CD4-positive, alpha-beta T cell treated with Interleukin-2 at 100 ng/mL for 4 hours (primary cell): ENCODE measurements around the gene SCYL1.
"Not testable (repeated sequence)": the region's sequence is repeated elsewhere in the genome, so short reads cannot be mapped to it uniquely, and the experiment has no call there.

Source experiments
- DNase-seq: peaks from one replicate; pipeline ENCODE4 v3.0.0-alpha.2; 2020; ENCODE audit warnings: low spot score

The SCYL1 gene

GRCh38 chr11:65506290-65506771 lies 18.6 kb upstream of the SCYL1 start:
- no peak for DNase-seq

DNA sequence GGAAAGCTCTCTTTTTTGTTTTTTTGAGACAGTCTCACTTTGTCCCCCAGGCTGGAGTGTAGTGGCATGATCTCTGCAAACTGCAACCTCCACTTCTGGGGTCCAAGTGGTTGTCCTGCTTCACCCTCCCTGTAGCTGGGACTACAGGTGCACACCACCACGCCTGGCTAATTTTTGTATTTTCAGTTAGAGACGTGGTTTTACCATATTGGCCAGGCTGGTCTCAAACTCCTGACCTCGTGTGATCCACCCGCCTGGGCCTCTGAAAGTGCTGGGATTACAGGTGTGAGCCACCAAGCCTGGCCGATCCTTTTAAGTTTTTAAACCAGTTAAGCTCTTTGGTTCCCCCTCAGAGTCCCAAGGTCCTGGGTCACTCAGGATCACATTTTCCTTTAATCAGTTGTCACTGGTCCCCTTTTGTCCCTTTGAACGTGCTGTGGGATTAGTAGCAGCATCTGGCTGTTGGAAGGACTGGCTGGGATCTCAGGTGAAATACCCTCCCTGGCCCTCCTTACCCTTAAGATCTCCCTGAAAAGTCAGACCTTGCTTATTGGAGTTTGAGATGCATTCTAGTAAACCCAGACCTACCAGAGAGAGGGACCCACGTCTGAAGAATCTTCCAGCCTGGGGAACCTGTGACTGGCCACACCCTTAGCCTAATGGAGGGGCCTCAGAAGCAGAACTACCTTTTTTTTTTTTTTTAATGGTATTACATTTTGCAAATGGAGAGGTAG lies 17.9 kb upstream of the SCYL1 start:
- peak; percentile 34 for DNase-seq

GRCh38 chr11:65512311-65512710 lies 12.6 kb upstream of the SCYL1 start:
- not testable (repeated sequence) for DNase-seq

DNA sequence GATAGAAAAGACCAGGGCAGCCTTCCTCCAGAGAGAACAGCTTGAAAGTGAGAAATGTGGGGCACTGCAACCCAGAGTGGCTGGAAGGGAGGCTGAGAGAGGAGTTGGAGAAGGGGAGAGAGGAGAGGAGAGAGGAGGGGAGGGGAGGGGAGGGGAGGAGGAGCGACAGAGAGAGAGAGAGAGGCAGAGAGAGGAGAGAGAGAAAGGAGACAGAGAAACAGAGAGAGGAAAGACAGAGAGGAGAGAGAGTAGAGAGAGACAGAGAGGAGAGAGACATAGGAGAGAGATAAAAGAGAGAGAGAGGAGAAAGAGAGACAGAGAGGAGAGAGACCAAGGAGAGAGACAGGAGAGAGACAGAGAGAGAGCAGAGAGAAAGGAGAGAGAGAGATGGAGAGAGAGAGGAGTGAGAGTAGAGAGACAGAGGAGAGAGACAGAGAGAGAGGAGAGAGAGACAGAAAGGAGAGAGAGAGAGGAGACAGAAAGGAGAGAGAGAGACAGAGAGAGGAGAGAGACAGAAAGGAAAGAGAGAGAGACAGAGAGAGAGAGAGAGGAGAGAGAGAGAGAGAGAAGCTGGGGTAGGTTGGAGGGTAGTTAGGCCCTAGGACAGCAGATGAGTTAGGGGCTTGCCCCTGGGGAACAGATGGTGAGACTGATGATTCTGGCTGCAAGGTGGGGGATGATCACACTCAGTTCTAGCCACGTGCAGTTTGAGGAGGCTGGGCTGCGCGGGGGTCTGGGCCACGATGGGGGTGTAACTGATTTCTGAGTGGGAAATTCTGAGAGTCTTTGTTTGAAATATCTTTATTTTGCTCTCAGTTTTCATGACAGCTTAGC lies 8.5 kb upstream of the SCYL1 start:
- no peak for DNase-seq

DNA sequence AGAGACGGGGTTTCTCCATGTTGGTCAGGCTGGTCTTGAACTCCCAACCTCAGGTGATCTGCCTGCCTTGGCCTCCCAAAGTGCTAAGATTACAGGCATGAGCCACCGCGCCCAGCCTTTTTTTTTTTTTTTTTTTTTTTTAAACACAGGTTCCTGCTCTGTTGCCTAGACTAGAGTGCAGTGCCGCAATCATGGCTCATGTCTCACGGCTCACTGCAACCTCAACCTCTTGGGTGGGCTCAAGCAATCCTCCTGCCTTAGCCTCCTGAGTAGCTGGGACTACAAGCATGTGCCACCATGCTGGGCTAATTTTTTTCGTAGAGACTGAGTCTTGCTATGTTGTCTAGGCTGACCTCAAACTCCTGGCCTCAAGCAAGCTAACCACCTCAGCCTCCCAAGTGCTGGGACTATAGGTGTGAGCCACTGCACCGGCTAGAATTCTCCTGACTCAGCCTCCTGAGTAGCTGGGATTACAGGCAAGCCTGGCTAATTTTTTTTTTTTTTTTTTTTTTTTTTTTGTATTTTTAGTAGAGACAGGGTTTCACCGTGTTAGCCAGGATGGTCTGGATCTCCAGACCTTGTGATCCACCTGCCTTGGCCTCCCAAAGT lies 5.8 kb upstream of the SCYL1 start:
- DNase-seq, result not testable (repeated sequence)

DNA sequence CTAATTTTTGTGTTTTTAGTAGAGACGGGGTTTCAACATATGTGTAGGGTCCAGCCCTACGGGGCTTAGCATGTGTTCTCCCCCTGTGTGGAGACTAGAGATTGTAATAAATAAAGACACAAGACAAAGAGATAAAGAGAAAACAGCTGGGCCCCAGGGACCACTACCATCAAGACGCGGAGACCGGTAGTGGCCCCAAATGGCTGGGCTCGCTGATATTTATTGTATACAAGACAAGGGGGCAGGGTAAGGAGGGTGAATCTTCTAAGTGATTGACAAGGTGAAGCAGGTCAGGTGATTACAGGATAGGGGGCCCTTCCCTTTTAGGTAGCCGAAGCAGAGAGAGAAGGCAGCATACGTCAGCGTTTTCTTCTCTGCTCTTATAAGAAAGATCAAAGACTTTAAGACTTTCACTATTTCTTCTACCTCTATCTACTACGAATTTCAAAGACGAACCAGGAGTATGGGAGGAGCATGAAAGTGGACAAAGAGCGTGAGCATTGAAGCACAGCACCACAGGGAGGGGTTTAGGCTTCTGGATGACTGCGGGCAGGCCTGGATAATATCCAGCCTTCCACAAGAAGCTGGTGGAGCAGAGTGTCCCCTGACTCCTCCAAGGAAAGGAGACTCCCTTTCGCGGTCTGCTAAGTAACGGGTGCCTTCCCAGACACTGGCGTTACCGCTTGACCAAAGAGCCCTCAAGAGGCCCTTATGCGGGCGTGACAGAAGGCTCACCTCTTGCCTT lies 2.9 kb upstream of the SCYL1 start:
- not testable (repeated sequence) for DNase-seq

DNA sequence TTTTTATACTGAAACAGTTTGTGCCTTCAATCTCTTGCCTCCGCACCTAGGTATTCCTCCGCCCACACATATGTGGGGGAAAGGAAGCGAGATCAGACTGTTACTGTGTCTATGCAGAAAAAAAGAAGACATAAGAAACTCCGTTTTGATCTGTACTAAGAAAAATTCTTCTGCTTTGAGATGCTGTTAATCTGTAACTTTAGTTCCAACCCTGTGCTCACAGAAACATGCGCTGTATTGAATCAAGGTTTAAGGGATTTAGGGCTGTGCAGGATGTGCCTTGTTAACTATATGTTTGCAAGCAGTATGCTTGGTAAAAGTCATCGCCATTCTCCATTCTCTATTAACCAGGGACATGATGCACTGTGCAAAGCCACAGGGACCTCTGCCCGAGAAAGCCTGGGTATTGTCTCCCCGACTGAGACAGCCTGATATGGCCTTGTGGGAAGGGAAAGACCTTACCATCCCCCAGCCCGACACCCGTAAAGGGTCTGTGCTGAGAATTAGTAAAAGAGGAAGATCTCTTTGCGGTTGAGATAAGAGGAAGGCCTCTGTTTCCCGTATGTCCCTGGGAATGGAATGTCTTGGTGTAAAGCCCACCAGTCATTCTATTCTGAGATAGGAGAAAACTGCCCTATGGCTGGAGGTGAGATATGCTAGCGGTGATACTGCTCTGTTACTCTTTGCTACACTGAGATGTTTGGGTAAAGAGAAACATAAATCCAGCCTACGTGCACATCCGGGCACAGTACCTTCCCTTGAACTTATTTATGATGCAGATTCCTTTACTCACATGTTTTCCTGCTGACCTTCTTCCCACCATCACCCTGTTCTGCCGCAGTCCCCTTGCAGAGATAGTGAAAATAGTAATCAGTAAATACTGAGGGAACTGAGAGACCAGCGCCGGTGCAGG lies 1.9 kb upstream of the SCYL1 start:
- peak; percentile 44 for DNase-seq

DNA sequence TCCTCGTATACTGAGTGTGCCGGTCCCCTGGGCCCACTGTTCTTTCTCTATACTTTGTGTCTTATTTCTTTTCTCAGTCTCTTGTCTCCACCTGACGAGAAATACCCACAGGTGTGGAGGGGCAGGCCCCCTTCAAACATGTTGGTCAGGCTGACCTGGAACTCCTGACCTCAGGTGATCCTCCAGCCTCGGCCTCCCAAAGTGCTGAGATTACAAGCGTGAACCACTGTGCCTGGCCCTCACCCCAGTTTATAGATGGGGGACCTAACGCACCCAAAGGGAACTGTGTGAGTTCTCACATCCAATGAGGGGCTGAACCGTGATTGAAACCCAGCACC lies 1.3 kb upstream of the SCYL1 start:
- not testable (repeated sequence) for DNase-seq

DNA sequence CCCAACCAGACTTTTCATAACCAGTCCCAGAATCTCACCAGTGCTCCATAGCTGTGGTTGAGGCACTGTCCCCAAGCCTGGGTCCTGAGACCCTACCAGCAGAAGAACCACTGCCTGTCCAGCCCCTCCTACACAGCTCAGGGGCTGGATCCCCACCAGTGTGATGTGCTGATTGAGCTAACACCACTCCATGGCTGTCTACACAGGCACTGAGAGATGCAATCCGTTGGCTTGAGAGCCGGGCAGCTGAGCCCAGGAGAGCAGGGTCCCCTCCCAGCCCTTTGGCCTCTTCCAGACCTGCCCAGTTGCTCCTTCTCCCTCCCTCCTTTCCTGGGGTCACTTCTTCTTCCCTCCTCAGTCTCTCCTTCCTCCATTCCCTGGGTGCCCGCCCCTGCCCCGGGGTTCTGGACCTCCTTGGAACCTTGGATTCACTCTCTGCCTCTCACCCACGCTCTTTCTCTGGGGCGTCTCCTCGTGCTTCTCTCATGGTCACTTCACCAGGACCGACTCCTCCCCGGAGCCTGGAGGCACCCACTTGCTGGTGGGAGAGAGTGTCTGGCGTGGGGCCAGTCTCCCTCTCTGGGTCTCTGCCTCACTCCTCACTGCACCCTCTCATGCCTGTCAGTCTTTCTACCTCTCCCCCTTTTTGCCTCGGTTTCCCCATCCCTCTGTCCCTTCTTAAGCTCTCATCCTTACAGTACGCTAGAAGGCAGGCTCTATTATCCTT lies 706 bp upstream of the SCYL1 start:
- DNase-seq, result no peak

GRCh38 chr11:65525546-65526480 lies 930 bp downstream of the SCYL1 start:
- DNase-seq, result no peak

DNA sequence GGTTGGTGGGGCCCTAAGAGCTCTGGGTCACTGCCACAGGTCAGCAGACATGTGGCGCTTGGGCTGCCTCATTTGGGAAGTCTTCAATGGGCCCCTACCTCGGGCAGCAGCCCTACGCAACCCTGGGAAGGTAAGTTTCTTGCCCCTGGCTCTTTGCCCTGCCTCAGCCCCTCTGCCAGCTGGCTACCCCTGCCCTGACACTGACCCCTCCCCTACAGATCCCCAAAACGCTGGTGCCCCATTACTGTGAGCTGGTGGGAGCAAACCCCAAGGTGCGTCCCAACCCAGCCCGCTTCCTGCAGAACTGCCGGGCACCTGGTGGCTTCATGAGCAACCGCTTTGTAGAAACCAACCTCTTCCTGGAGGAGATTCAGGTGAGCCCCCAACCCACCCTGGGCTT lies 1.9 kb downstream of the SCYL1 start:
- DNase-seq, result no peak

DNA sequence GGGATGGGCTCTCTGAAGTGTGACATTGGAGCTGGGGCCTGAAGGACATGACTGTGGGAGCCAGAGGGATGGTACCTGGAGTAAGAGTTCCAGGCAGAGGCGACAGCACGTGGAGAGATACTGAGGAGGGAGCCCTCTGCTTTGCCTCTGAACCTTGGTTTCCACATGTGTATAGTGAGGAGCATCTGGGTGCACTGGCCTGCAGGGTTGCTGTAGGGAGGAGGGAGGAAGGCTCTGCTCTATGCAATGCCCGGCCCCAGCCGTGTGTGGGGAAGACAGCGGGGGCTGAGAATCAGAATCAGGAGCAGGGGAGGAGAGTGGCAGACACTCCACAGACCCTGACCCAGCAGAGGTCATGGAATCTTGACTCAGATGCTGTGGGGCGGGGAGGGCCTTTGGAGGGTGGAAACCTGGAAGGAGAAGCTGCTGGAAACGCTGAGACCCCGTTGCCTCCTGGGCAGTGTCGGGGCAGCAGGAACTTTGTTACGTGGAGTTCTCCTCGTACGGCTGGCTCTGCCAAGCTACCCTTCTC lies 4.0 kb downstream of the SCYL1 start:
- no peak for DNase-seq

DNA sequence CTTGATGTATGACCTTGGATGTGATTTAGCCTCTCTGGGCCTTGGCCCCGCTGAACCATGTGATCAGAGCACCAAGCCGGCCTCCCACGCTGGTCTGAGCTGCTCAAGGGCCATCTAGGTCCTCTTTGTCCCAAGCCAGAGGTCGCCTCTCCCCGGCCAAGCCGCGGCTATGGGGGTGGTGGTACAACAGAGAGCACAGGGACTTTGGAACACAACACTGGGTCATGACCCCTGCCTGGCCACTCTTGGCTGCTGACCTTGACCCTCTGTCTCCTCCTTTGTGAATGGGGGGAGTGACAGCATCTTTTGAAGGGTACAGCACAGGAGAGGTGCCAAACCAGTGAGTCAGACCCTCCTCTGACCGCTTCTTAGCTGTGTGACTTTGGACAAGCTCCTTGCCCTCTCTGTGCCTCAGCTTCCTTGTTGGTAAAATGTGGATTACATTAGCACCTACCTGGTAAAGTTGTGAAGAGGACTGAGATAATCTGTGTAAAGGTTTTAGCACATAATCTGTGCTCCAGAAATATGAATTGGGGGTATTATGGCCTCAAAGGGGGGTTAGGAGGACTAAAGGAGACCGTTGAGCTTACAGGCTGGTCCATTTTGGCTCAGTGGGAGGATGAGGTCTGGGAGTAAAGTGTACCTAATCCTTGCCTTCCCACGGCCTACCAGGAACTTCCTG lies 4.7 kb downstream of the SCYL1 start:
- DNase-seq, result no peak

DNA sequence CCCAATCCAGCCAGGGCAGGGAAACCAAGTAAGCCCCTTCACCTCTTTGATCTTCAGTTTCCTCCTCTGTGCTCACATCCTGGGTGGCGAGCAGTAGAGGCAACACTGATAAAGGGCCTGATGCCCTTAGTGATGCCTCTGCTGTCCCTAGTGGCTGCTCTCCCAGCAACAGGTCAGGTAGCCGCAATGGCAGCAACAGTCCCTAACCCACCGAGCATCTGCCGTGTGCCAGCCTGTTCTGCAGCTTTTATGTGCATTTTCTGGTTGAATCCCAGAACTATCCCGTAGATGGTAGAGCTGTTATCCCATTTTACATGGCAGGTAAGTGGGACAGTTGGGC lies 5.2 kb downstream of the SCYL1 start:
- no peak for DNase-seq

GRCh38 chr11:65532388-65533064 lies 7.6 kb downstream of the SCYL1 start:
- no peak for DNase-seq

DNA sequence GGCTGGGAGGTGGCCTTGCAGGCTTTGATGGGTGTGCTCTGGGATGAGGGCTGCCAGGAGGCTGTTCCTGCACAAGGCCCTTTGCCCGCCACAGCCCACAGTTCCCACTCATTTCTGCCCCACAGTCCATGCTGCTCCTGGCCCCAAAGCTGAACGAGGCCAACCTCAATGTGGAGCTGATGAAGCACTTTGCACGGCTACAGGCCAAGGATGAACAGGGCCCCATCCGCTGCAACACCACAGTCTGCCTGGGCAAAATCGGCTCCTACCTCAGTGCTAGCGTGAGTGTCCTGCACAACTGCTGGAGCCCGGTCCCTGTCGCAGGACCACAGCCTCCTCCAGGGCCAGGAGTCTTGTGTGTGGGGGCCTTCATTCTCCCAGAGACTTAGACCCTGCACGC lies 10.2 kb downstream of the SCYL1 start:
- no peak for DNase-seq

DNA sequence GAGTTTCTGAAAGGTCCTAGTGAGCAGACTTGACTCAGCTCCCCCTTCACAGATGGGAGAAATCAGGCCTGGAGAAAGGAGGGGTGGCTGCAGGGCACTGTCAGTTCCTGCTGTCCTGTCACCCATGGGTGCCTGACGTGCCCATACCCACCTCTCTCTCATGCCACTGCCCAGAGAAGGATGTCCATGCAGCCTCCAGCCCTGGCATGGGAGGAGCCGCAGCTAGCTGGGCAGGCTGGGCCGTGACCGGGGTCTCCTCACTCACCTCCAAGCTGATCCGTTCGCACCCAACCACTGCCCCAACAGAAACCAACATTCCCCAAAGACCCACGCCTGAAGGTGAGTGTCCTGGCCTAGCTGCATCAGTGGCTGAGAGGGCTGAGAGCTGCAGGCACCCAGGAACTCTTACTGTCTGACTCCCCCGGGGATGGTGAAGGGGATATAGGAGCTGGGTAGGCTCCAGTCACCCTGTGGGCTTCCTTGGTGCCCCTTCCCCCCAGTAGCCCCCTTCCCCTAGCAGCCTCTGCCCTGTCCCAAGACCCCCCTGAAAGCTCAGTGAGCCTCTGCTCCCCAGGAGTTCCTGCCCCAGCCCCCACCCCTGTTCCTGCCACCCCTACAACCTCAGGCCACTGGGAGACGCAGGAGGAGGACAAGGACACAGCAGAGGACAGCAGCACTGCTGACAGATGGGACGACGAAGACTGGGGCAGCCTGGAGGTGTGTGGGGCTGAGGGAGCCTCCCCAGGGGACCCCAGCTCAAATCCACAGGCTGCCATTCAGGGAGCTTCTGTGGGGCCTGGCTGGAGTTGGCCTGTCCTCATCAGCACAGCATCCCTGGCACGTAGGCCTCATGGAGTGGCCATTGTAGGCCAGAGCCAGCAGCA lies 11.8 kb downstream of the SCYL1 start:
- no peak for DNase-seq
